Activated CD4-positive, alpha-beta T cell treated with anti-CD3 and anti-CD28 coated beads, Interleukin-2, amount 50 U/mL, for 48 hours (primary cell): Measurements from ENCODE around the gene LTBP4.
"Not testable (repeated sequence)": the region's sequence is repeated elsewhere in the genome, so short reads cannot be mapped to it uniquely, and the experiment has no call there.

ENCODE experiments used
- DNase-seq, 2 experiments: peaks; one replicate each; pipeline ENCODE4 v3.0.0-alpha.2; 2020

Gene LTBP4

DNA sequence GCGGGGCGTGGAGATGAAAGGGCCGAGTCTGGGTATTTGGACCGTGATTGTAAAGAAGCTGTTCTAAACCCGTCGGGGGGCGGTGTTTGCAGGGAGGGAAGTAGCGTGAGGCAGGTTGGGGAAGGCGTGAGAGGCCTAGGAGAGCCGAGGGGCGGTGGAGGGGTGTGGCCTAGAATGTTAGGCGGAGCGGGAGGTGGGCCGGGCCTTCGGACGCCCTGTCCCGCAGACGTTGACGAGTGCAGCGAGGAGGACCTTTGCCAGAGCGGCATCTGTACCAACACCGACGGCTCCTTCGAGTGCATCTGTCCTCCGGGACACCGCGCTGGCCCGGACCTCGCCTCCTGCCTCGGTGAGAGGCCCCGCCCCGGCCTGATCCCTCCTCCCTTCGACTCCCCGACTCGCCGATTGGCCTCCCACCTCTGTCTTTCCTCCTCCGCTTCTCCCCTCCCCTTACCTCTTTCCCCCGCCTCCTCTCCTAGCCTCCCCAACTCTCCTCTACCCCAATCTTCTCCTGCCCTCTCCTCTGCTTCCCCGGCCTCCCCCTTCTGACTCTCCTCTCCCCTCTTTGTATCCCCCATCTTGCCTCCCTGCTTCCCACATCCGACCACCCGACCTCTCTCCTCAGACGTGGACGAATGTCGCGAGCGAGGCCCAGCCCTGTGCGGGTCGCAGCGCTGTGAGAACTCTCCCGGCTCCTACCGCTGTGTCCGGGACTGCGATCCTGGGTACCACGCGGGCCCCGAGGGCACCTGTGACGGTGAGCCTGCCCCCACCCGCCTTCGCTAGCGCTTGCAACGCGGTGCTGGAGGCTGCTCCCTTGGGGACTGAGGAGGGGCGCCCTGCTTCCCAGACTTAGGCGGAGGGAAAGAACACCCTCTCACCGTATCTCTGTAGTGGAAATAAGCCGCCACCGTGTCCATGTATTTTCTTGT, 12.8 kb downstream of the LTBP4 start:
- peak; percentile 91 to 93 for DNase-seq

DNA sequence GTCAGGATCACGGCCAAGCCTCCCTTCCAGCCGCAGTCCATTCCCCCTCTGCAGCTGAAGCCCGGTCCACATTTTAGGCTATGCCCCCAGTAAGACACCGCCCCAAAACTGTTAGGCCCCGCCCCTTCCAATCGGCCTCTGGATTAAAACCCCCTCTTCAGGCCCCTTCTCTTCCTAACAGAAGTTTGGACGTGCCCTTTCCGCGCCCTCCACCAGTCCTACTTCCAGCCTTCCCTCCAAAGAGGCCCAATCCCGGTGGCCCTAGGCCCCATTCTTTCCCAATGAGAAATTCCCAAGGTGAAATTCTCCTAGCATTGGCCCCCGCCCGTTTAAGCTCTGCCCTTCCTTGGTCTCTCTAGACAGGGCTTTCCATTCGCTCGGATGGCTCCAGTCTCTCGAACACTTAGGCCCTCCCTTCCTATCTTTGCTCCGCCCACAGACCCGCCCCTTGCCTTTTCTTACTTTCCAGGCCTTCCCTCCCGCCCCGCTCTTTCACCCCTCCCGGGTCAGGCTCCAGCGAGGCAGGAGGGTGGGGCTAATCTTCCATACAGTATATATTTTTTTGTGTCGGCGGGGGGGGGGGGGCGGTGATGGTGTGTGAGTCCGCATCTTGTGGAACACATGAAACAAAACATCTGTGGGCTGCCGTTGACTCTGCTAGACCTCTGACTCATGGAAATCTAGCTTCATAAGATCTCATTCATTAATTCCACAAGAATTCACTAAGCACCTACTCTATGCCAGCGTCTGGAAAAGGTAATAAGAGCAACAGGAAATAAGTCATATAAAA, 13.6 kb downstream of the LTBP4 start:
- peak; percentile 100 for DNase-seq

DNA sequence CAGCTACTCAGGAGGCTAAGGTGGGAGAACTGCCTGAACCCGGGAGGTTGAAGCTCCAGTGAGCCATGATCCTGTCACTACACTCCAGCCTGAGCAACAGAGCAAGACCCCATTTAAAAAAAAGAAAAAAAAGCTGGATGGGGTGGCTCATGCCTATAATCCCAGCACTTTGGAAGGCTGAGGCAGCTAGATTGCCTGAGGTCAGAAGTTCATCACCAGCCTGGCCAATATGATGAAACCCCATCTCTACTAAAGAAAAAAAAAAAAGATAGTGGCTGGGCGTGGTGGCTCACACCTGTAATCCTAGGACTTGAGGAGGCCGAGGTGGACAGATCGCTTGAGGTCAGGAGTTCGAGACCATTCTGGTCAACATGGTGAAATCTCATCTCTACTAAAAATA, 15.0 kb downstream of the LTBP4 start:
- no peak for DNase-seq

DNA sequence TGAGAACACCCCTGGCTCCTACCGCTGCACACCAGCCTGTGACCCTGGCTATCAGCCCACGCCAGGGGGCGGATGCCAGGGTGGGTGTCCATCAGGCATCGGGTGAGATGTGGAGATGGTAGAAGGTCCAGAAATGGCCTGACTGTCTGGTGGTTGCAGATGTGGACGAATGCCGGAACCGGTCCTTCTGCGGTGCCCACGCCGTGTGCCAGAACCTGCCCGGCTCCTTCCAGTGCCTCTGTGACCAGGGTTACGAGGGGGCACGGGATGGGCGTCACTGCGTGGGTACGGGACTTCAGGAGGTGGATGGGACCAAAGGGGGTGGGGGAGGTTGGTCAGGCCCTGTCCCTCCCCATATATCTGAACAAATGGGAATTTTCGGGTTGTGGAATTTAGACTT, 15.8 kb downstream of the LTBP4 start:
- no peak for DNase-seq

DNA sequence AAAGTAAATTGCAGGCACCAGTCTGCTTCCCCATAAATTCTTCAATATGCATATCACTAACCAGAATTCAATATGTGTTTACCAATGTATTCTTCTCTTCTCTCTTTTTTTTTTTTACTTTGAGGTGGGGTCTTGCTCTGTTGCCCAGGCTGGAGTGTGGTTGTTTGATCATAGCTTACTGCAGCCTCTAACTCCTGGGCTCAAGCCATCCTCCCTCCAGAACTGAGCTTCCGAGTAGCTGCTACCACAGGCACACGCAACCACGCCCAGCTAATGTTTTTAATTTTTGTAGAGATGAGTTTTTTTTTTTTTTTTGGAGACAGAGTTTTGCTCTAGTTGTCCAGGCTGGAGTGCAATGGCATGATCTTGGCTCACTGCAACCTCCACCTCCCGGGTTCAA, 16.8 kb downstream of the LTBP4 start:
- no peak for DNase-seq

DNA sequence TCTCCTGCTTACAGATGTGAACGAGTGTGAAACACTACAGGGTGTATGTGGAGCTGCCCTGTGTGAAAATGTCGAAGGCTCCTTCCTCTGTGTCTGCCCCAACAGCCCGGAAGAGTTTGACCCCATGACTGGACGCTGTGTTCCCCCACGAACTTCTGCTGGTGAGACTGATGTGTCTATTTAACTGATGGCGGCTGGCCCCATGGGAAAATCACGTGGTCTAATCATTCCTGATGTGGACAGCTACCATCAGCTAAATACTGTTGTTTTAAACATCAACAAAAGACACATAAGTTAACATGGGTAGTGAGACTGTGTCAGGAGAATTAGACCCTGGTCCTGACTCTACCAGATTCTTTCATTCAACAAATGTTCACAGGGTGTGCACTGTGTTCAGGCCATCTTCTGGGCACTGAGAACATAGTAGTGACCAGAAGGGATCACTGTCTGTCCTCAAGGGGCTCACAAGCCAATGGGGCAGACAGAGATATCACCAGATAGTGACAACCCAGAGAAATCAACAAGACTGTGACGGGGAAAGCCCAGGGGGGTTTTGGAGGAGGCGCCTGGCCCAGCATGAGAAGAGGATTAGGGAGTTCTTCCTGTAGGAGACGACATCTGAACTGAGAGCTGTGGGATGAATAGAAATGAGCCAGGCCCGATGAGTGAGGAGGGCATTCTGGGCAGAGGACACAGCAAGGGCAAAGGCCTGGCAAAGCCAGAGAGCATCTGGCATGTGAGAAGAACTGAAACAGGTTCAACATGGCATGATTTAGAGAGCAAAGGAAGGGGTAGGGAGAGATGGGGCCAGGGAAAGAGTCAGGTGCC, 18.4 kb downstream of the LTBP4 start:
- no peak for DNase-seq

DNA sequence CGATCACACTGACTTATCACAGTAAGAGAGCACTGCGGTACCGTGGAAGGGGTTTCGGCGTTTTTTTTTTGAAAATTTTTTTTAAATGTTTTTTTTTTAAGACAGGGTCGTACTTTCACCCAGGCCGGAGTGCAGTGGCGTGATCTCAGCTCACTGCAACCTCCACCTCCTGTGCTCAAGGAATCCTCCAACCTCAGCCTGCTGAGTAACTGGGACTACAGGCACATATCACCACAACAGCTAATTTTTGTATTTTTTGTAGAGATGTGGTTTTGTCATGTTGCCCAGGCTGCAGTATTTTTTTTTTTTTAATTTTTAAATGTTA, 19.0 kb downstream of the LTBP4 start:
- DNase-seq, result no peak

DNA sequence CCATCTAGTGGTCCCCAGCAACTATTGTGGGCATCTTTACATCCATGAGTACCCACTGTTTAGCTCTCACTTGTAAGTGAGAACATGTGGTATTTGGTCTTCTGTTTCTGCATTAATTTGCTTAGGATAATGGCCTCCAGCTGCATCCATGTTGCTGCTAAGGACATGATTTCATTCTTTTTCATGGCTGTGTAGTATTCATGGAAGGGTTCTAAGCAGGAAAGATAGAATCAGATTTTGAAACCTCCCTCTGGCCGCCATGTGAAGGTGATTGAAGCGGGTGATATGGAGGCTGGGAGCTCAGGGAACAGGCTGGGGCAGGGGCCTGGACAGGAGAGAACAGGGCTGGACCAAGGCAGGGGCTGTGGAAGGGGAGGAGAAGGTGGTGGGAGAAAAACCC, 20.1 kb downstream of the LTBP4 start:
- DNase-seq, result no peak

DNA sequence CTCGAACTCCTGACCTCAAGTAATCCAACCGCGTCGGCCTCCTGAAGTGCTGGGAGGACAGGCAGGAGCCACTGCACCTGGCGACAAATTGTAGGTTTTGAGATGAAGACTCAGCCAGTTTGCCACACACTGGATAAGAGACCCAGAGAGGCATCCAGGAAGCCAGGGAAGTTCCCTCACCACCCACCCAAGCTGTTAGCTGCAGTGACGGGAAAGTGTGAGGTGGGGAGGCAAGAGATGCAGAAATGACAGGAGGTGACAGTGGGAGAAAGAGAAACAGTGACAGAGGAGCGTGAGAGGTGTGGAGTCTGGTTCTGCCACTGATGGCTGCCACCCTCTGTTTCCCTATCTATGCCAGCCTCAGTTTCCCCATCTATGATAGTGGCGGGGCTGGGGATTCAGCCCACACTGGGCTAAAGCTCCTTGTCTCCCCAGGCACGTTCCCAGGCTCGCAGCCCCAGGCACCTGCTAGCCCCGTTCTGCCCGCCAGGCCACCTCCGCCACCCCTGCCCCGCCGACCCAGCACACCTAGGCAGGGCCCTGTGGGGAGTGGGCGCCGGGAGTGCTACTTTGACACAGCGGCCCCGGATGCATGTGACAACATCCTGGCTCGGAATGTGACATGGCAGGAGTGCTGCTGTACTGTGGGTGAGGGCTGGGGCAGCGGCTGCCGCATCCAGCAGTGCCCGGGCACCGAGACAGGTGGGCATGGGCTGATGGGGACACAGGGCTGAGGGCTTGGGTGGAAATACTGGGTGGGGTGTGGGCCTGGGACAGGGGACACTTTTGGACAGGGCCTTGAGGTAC, 21.0 kb downstream of the LTBP4 start:
- no peak for DNase-seq

DNA sequence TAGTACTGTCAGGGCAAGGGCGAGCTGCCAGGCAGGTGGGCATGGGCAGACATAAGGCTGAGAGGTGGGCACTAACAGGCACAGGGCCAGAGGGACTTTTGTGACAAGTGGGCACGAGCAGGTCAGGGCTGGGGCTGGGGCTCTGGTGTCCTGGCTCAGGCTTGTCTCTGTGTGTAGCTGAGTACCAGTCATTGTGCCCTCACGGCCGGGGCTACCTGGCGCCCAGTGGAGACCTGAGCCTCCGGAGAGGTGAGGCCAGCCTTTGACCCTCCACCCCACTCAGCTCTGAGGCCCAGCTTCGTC, 21.6 kb downstream of the LTBP4 start:
- DNase-seq, result no peak

DNA sequence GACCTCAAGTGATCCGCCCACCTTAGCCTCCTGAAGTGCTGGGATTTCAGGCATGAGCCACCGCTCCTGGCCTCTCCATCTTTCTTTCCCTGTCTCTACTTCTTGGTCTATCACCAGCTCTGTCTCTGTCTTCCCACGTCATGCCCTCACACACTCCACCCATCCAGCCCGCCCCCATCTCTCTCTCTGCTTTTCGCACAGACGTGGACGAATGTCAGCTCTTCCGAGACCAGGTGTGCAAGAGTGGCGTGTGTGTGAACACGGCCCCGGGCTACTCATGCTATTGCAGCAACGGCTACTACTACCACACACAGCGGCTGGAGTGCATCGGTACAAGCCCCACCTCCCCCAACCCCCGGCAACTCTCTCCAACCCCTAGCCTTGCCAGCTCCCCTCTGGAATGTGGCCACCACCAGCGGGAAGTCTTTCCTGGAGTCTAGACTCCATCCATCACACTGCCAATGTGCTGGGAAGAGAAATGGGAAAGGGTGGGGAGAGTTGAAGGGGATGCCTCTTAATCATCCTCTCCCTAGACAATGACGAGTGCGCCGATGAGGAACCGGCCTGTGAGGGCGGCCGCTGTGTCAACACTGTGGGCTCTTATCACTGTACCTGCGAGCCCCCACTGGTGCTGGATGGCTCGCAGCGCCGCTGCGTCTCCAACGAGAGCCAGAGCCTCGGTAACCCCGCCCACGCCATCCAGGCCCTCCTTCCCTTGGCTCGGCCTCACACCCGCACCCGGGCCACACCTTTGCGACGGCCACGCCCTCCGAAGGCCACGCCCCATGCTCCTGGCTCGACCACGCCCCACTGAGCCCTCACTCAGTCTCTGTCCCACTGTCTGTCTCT, 22.5 kb downstream of the LTBP4 start:
- peak; percentile 43 to 46 for DNase-seq

DNA sequence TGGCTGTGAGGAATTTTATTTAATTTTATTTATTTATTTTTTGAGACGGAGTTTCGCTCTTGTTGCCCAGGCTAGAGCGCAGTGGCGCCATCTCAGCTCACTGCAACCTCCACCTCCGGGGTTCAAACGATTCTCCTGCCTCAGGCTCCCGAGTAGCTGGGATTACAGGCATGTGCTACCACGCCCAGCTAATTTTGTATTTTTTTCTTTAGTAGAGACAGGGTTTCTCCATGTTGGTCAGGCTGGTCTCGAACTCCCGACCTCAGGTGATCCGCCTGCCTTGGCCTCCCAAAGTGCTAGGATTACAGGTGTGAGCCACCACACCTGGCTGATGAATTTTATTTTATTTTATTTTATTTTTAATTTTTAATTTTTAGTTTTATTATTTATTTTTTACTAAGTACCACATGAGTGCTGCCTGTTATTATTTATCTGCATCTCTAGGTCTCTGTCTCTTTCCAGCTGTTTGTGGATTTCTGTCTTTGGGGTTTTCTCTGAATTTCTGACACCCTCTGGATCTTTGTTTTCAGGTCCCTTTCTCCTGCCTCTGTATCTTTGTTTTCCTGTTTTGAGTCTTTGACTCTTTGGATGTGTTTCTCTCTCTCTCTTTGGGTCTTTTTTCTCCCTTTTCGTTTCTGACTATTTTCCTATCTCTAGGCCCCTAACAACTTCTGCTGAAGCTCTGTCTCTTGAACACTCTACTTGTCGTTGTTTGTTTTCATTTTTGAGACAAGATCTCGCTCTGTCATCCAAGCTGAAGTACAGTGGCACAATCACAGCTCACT, 23.4 kb downstream of the LTBP4 start:
- not testable (repeated sequence) for DNase-seq

DNA sequence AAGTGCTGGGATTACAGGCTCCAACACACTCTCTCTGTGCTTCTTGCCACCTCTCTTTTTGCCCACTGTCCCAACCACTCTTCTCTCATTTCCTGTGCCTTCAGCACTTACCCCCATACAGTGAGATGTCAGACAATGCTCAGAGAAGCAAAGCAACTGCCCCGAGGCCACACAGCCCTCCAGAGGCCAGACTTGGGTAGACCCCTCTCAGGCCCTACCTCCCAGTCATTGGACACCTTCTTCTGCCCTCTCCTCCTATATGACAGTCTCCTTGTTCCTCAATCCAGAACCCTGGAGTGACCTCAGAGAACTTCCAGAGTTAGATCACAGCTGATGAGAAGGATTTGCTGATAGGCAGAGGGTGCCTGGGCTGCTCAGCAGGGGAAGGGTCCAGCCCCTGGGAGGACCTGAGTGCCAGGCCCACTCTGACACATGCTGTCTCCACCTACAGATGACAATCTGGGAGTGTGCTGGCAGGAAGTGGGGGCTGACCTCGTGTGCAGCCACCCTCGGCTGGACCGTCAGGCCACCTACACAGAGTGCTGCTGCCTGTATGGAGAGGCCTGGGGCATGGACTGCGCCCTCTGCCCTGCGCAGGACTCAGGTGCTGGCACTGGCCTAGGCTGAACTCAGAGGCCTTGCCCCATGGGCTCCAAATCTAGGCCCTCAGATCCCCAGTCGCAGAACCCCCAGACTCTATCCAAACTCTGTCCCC, 24.4 kb downstream of the LTBP4 start:
- no peak for DNase-seq

DNA sequence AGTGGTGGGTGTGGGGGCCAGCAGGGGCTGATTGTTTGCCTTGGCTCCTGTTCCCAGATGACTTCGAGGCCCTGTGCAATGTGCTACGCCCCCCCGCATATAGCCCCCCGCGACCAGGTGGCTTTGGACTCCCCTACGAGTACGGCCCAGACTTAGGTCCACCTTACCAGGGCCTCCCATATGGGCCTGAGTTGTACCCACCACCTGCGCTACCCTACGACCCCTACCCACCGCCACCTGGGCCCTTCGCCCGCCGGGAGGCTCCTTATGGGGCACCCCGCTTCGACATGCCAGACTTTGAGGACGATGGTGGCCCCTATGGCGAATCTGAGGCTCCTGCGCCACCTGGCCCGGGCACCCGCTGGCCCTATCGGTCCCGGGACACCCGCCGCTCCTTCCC, 25.7 kb downstream of the LTBP4 start:
- no peak for DNase-seq

DNA sequence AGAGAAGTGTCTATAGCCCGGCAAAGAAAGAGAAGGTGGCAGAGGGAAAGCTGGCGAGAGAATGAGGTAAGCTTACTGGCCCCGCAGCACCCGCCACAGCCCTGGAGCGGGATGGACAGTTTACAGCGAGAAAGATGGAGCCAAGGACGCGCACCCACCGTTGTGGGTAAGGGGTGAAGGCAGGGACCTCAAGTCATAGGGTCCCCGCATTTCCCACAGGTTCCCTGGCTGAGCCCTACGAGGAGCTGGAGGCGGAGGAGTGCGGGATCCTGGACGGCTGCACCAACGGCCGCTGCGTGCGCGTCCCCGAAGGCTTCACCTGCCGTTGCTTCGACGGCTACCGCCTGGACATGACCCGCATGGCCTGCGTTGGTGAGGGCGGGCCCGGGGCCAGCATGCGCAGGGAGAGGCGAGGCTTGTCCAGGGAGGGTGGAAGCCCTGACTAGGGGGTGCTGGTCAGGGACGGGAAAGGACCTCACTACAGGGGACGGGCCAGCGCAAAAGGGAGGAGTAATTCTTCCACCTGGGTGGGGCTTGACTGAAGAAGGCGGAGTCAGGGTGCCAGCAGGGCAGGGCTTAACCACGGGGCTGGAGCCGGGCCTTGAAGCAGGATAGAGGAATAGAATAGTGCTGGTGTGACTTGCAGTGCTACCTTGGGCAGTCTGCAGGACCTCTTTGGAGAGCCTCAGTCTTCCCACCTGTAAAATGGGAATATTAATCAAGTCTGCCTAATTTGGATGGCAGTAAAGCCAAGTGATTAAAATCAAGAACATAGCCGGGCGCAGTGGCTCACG, 26.5 kb downstream of the LTBP4 start:
- no peak for DNase-seq

DNA sequence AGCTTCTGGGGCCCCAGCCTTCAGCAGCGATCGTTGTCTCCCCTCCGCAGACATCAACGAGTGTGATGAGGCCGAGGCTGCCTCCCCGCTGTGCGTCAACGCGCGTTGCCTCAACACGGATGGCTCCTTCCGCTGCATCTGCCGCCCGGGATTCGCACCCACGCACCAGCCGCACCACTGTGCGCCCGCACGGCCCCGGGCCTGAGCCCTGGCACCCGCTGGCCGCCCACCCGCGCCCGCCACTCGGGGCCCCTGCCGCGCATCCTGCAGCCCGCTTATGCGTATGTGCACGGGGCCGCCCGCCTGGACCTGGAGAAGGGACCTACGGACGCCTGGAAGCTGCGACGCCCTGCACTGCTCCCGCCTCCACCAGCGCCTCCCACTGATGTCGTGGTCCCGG, 28.2 kb downstream of the LTBP4 start:
- DNase-seq, result no peak

DNA sequence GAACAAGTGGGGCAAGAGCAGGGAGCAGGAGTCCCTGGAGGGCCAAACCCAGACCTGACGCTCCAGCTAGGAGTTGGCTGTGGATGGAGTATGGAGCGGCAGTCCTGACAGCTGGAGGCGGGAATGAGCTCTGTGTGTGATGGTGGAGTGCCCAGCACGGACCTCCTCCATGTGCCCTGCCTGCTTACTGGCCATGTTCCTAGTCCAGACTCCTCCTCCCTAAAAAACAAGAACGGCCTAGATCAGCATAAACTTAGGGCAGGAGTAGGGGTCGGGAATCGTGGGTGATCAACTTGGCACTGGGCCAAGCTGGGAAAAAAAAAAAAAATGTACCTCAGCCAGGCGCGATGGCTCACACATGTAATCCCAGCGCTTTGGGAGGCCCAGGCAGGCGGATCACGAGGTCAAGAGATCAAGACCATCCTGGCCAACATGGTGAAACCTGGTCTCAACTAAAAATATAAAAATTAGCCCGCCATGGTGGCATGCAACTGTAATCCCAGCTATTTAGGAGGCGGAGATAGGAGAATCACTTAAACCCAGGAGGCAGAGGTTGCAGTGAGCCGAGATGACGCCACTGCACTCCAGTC, 29.5 kb downstream of the LTBP4 start:
- DNase-seq, result no peak

DNA sequence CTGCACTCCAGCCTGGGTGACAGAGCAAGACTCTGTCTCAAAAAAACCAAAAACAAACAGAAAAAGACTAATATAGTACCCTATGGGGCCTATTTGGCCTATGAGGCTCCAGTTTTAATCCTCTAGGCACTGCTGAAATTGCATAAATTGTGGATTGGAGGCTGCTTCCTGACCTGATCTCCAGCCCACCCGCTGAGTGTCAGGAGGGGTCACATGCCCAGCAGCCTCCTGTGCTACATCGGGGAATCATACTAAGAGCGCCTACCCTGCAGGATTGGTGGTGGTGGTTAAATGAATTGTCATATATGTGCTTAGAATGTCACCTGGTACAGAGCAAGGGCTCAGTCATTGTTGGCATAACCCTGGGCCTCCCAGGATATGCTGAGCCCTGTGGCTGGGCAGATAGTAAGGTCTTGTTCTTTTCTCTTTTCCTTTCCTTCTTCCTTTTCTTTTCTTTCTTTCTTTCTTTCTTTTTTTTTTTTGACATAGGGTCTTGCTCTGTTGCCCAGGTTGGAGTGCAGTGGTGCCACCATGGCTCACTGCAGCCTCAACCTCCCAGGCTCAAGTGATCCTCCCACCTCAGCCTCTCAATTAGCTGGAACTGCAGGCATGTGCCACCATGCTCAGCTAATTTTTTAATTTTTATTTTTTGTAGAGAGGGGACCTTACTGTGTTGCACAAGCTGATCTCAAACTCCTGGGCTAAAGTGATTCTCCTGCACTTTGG, 31.3 kb downstream of the LTBP4 start:
- DNase-seq, result no peak
